HepG2 (cell line): ENCODE results near the gene PARP3. TPM values are rescaled to one million over a fixed set of nuclear protein-coding genes. Genes with fewer than 3 reads are reported as not detected.

Experiments used
- CBX2 ChIP-seq, 2 experiments: fragments of 200-600 bp in 1 of 2; sonication (generic); formaldehyde crosslinking in 1 of 2; IDR thresholded peaks; 2 replicates each; pipeline versions ENCODE4 v1.7.0 to v1.8.1; 2018 to 2022; ENCODE audit warnings: low read depth in 2 of 2, low read length in 1 of 2, mild to moderate bottlenecking in 1 of 2, missing genetic modification reagents in 1 of 2
- RBM39 ChIP-seq: fragments of 200-400 bp; formaldehyde crosslinking; IDR thresholded peaks from one replicate; pipeline ENCODE4 v1.6.1; 2018; ENCODE audit warnings: antibody characterized with exemption, mild to moderate bottlenecking, low read depth, low read length; ENCODE audit not compliant: poor library complexity, severe bottlenecking
- REXO4 ChIP-seq: sonication (generic); formaldehyde crosslinking; IDR thresholded peaks from 2 replicates; pipeline ENCODE4 v1.8.0; 2022; ENCODE audit warnings: missing genetic modification reagents, mild to moderate bottlenecking, borderline replicate concordance
- ZFP36 ChIP-seq: fragments of 150-350 bp; IDR thresholded peaks from 2 replicates; pipeline ENCODE4 v1.6.1; 2018; ENCODE audit warnings: borderline replicate concordance, low read length, low read depth; ENCODE audit not compliant: partially characterized antibody
- ZNF274 ChIP-seq: sonication (generic); formaldehyde crosslinking; IDR thresholded peaks from 2 replicates; pipeline ENCODE4 v1.5.1; 2020; ENCODE audit warnings: mild to moderate bottlenecking, missing genetic modification reagents
- polyA plus RNA-seq, 8 experiments: library from polyadenylated mRNA; depleted of rRNA in 3 of 8; stranded (reverse) in 7 of 8; unstranded in 1 of 8; fragments of >200 nt; fragmentation: Illumina TruSeq in 4 of 8; extraction: Trizol in 4 of 8; gene quantifications; 2 replicates each; pipeline versions ENCODE4 v1.2.1 to v1.2.3, GENCODE V29; 2011 to 2016; ENCODE audit warnings: low read depth in 4 of 8, missing spikeins in 1 of 8, mixed read lengths in 1 of 8; ENCODE audit not compliant: insufficient read depth in 1 of 8
- total RNA-seq, 5 experiments: library from RNA; depleted of rRNA; stranded (reverse); fragments of >200 nt; fragmentation: Illumina TruSeq; extraction: Trizol; gene quantifications; 2 replicates each; pipeline ENCODE4 v1.2.3, GENCODE V29; 2016; ENCODE audit warnings: low read depth in 1 of 5
- TF ChIP-seq, protein P1 (sequence below): sonication (generic); formaldehyde crosslinking; IDR thresholded peaks from 2 replicates; pipeline ENCODE4 v1.9.0; 2021; ENCODE audit warnings: mild to moderate bottlenecking, missing genetic modification reagents
- TF ChIP-seq, protein P2 (sequence below): sonication (generic); formaldehyde crosslinking; IDR thresholded peaks from 2 replicates; pipeline ENCODE4 v1.4.0; 2020; ENCODE audit warnings: mild to moderate bottlenecking, low read depth, missing genetic modification reagents
- TF ChIP-seq, protein P3 (sequence below): sonication (generic); formaldehyde crosslinking; IDR thresholded peaks from 2 replicates; pipeline ENCODE4 v1.8.1; 2022; ENCODE audit warnings: mild to moderate bottlenecking, missing genetic modification reagents
- TF ChIP-seq, protein P4 (sequence below): sonication (generic); formaldehyde crosslinking; IDR thresholded peaks from 2 replicates; pipeline ENCODE4 v1.4.0; 2020; ENCODE audit warnings: missing genetic modification reagents; ENCODE audit errors: not compliant biosample characterization

The PARP3 gene
- total and polyA plus RNA-seq, 2 of the 13 experiments (the other 11 are each of a cell fraction or from before 2014, with no cell fraction given) = 11.2 to 21.5 TPM

DNA sequence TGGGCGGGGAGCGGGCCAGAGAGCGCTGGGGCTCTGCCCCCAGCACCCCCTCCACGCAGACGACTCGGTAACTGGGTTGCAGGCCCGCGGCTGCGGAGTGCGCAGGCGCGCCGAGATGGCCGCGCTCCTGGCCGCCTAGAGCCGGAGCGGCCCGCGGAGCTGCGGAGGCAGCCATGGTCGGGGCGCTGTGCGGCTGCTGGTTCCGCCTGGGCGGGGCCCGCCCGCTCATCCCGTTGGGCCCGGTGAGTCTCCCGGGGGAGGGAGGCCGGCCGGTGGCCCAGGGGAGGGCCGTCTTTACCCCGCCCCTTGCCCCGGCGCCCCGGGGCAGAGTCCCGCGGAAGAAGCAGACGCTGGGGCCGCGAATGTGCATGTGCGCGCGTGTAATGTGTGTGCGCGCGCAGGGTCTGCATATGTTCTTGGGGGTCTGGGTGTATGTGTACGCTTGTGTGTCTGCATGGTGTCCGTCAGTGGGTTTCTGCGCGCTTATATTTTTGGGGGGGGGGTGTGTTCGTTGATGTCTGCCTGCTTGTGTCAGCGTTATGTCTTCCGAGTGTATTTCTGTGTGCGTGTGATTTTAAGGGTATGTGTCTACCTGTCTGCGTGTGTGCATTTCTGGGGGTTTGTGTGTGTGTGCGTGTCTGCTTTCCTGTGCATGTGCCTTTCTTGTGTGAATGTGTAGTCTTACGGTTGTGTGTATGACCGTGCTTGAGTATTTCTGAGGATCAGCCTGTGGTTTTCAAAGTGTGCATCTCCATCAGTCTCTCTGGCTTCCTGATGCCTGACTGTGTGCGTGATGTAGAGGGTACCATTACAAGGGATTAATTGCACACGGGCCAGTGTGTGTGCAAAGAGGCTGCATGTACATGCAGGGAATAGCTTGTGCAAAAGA lies 33.0 kb downstream of the PARP3 start, which contains the start of gene ABHD14A (continued):
- TF ChIP-seq RBM39 = no peak
- TF ChIP-seq CBX2 (IDR thresholded peaks at IDR 0.05; ENCODE audit: low read depth, low read length) = no peak
- TF ChIP-seq CBX2 (CRISPR knock-in tag; IDR thresholded peaks at IDR 0.05; ENCODE audit: low read depth) = no peak
- no peak for TF ChIP-seq REXO4 (CRISPR knock-in tag)
- TF ChIP-seq ZNF274 (CRISPR knock-in tag) = no peak
- TF ChIP-seq, protein P1, sequence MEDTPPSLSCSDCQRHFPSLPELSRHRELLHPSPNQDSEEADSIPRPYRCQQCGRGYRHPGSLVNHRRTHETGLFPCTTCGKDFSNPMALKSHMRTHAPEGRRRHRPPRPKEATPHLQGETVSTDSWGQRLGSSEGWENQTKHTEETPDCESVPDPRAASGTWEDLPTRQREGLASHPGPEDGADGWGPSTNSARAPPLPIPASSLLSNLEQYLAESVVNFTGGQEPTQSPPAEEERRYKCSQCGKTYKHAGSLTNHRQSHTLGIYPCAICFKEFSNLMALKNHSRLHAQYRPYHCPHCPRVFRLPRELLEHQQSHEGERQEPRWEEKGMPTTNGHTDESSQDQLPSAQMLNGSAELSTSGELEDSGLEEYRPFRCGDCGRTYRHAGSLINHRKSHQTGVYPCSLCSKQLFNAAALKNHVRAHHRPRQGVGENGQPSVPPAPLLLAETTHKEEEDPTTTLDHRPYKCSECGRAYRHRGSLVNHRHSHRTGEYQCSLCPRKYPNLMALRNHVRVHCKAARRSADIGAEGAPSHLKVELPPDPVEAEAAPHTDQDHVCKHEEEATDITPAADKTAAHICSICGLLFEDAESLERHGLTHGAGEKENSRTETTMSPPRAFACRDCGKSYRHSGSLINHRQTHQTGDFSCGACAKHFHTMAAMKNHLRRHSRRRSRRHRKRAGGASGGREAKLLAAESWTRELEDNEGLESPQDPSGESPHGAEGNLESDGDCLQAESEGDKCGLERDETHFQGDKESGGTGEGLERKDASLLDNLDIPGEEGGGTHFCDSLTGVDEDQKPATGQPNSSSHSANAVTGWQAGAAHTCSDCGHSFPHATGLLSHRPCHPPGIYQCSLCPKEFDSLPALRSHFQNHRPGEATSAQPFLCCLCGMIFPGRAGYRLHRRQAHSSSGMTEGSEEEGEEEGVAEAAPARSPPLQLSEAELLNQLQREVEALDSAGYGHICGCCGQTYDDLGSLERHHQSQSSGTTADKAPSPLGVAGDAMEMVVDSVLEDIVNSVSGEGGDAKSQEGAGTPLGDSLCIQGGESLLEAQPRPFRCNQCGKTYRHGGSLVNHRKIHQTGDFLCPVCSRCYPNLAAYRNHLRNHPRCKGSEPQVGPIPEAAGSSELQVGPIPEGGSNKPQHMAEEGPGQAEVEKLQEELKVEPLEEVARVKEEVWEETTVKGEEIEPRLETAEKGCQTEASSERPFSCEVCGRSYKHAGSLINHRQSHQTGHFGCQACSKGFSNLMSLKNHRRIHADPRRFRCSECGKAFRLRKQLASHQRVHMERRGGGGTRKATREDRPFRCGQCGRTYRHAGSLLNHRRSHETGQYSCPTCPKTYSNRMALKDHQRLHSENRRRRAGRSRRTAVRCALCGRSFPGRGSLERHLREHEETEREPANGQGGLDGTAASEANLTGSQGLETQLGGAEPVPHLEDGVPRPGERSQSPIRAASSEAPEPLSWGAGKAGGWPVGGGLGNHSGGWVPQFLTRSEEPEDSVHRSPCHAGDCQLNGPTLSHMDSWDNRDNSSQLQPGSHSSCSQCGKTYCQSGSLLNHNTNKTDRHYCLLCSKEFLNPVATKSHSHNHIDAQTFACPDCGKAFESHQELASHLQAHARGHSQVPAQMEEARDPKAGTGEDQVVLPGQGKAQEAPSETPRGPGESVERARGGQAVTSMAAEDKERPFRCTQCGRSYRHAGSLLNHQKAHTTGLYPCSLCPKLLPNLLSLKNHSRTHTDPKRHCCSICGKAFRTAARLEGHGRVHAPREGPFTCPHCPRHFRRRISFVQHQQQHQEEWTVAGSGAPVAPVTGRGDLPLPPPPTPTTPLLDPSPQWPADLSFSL (CRISPR knock-in tag) = peak; percentile 65; the same call in 1 of the 2 replicates
- TF ChIP-seq, protein P2, sequence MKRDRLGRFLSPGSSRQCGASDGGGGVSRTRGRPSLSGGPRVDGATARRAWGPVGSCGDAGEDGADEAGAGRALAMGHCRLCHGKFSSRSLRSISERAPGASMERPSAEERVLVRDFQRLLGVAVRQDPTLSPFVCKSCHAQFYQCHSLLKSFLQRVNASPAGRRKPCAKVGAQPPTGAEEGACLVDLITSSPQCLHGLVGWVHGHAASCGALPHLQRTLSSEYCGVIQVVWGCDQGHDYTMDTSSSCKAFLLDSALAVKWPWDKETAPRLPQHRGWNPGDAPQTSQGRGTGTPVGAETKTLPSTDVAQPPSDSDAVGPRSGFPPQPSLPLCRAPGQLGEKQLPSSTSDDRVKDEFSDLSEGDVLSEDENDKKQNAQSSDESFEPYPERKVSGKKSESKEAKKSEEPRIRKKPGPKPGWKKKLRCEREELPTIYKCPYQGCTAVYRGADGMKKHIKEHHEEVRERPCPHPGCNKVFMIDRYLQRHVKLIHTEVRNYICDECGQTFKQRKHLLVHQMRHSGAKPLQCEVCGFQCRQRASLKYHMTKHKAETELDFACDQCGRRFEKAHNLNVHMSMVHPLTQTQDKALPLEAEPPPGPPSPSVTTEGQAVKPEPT (CRISPR knock-in tag) = no peak
- TF ChIP-seq ZFP36 = no peak
- TF ChIP-seq, protein P3, sequence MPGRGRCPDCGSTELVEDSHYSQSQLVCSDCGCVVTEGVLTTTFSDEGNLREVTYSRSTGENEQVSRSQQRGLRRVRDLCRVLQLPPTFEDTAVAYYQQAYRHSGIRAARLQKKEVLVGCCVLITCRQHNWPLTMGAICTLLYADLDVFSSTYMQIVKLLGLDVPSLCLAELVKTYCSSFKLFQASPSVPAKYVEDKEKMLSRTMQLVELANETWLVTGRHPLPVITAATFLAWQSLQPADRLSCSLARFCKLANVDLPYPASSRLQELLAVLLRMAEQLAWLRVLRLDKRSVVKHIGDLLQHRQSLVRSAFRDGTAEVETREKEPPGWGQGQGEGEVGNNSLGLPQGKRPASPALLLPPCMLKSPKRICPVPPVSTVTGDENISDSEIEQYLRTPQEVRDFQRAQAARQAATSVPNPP (CRISPR knock-in tag) = no peak
- TF ChIP-seq, protein P4, sequence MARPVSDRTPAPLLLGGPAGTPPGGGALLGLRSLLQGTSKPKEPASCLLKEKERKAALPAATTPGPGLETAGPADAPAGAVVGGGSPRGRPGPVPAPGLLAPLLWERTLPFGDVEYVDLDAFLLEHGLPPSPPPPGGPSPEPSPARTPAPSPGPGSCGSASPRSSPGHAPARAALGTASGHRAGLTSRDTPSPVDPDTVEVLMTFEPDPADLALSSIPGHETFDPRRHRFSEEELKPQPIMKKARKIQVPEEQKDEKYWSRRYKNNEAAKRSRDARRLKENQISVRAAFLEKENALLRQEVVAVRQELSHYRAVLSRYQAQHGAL = no peak
